ENCODE results near the gene CD79B. TPM values are rescaled to one million over a fixed set of nuclear protein-coding genes. Genes with fewer than 3 reads are reported as not detected.

Gene CD79B
- total and polyA plus RNA-seq, 9 of the 15 experiments (the other 6 are each of a cell fraction or from before 2014, with no cell fraction given), result 0.15 to 0.62 (median 0.44) TPM; not detected in 2

DNA sequence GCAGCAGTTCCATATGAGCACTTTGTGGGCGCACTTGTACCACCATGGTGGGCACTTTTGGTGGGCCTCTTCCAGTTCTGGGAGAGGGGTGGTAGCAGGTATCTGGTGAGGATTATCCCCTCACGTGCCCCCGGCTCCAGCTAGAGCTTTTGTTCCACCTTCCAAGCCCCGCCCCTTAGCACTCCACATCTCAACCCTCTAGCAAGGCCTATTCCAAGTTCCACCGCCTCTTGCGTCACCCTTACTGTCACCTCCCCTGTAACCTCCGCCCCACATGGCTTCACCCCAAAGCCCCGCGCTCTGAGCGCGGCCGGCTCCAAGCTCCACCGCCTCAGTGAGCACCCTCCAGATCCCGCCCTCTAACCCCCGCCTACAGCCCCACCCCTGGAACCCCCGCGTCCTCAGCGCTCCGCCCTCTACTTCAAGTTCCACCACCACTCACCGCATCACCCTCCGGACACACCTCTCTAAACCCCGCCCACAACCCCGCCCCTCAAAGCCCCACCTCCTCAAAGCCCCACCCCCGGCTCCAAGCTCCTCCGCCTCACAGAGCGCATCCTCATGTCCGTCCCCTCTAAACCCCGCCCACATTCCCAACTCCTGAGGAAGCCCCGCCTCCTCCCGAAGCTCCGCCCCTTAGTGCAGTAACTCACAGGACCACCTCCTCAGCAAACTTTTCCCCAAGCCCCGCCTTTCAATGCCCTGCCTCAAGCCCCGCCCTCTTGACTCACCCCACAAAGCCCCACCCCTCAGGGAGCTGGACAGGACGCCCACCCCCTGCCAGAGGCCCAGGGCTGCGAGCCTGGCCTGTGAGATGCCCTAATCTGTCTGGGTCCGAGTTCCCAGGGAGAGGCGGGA, 29.5 kb upstream of the CD79B start (continued):
- TF ChIP-seq, protein P1, sequence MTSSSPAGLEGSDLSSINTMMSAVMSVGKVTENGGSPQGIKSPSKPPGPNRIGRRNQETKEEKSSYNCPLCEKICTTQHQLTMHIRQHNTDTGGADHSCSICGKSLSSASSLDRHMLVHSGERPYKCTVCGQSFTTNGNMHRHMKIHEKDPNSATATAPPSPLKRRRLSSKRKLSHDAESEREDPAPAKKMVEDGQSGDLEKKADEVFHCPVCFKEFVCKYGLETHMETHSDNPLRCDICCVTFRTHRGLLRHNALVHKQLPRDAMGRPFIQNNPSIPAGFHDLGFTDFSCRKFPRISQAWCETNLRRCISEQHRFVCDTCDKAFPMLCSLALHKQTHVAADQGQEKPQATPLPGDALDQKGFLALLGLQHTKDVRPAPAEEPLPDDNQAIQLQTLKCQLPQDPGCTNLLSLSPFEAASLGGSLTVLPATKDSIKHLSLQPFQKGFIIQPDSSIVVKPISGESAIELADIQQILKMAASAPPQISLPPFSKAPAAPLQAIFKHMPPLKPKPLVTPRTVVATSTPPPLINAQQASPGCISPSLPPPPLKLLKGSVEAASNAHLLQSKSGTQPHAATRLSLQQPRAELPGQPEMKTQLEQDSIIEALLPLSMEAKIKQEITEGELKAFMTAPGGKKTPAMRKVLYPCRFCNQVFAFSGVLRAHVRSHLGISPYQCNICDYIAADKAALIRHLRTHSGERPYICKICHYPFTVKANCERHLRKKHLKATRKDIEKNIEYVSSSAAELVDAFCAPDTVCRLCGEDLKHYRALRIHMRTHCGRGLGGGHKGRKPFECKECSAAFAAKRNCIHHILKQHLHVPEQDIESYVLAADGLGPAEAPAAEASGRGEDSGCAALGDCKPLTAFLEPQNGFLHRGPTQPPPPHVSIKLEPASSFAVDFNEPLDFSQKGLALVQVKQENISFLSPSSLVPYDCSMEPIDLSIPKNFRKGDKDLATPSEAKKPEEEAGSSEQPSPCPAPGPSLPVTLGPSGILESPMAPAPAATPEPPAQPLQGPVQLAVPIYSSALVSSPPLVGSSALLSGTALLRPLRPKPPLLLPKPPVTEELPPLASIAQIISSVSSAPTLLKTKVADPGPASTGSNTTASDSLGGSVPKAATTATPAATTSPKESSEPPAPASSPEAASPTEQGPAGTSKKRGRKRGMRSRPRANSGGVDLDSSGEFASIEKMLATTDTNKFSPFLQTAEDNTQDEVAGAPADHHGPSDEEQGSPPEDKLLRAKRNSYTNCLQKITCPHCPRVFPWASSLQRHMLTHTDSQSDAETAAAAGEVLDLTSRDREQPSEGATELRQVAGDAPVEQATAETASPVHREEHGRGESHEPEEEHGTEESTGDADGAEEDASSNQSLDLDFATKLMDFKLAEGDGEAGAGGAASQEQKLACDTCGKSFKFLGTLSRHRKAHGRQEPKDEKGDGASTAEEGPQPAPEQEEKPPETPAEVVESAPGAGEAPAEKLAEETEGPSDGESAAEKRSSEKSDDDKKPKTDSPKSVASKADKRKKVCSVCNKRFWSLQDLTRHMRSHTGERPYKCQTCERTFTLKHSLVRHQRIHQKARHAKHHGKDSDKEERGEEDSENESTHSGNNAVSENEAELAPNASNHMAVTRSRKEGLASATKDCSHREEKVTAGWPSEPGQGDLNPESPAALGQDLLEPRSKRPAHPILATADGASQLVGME (CRISPR knock-in tag; IDR thresholded peaks at IDR 0.05), result no peak
- TF ChIP-seq HMGN3 (IDR thresholded peaks at IDR 0.05; ENCODE audit: borderline replicate concordance, extremely low read depth, insufficient read length, low read depth, low read length) (peak; percentile 33), MAFG (tag; conservative IDR thresholded peaks at IDR 0.05) (no peak), SMARCC2 (IDR thresholded peaks at IDR 0.05; ENCODE audit: low read depth) (no peak), RBM34 (IDR thresholded peaks at IDR 0.05; ENCODE audit: borderline replicate concordance, insufficient read depth, low read length) (no peak), TAF9B (IDR thresholded peaks at IDR 0.05; ENCODE audit: partially characterized antibody) (no peak), KDM4B (IDR thresholded peaks at IDR 0.05; ENCODE audit: borderline replicate concordance in 2 of 2, low read depth in 1 of 2) (no peak), BCL6 (CRISPR knock-in tag; IDR thresholded peaks at IDR 0.05) (no peak), HDGF (IDR thresholded peaks at IDR 0.05) (no peak), MTA2 (IDR thresholded peaks at IDR 0.05; ENCODE audit: low read depth) (no peak), ZBTB7A (IDR thresholded peaks at IDR 0.05; ENCODE audit: borderline replicate concordance, control insufficient read depth, low read depth, low read length) (peak; percentile 77; the same call in 1 of the 2 replicates), SRF (CRISPR knock-in tag; IDR thresholded peaks at IDR 0.05) (no peak), ZNF384 (IDR thresholded peaks at IDR 0.05; ENCODE audit: low read depth, low read length) (no peak), HSF4 (CRISPR knock-in tag; IDR thresholded peaks at IDR 0.05; ENCODE audit: borderline replicate concordance) (no peak), HDAC2 (IDR thresholded peaks at IDR 0.05) (no peak), SETDB1 (IDR thresholded peaks at IDR 0.05; ENCODE audit: low read length) (no peak), ZBTB8A (IDR thresholded peaks at IDR 0.05; ENCODE audit: partially characterized antibody) (no peak), SREBF2 (CRISPR knock-in tag; IDR thresholded peaks at IDR 0.05) (no peak)
- TF ChIP-seq, protein P2, sequence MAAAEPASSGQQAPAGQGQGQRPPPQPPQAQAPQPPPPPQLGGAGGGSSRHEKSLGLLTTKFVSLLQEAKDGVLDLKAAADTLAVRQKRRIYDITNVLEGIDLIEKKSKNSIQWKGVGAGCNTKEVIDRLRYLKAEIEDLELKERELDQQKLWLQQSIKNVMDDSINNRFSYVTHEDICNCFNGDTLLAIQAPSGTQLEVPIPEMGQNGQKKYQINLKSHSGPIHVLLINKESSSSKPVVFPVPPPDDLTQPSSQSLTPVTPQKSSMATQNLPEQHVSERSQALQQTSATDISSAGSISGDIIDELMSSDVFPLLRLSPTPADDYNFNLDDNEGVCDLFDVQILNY (CRISPR knock-in tag; IDR thresholded peaks at IDR 0.05), result no peak
- TF ChIP-seq, protein P3, sequence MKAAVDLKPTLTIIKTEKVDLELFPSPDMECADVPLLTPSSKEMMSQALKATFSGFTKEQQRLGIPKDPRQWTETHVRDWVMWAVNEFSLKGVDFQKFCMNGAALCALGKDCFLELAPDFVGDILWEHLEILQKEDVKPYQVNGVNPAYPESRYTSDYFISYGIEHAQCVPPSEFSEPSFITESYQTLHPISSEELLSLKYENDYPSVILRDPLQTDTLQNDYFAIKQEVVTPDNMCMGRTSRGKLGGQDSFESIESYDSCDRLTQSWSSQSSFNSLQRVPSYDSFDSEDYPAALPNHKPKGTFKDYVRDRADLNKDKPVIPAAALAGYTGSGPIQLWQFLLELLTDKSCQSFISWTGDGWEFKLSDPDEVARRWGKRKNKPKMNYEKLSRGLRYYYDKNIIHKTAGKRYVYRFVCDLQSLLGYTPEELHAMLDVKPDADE (conservative IDR thresholded peaks at IDR 0.05; ENCODE audit: control insufficient read depth, low read depth, low read length), result no peak
